Esophagus muscularis mucosa (tissue), 2 donors: ENCODE measurements around the gene PKP2.
"Not testable (repeated sequence)": the region's sequence is repeated elsewhere in the genome, so short reads cannot be mapped to it uniquely, and the experiment has no call there.

Experiments
- EP300 ChIP-seq: sonication (generic); formaldehyde crosslinking; IDR thresholded peaks from one replicate; pipeline ENCODE4 v1.6.1; 2017; ENCODE audit warnings: antibody characterized with exemption
- POLR2A ChIP-seq: fragments of 450-650 bp; IDR thresholded peaks from one replicate; pipeline ENCODE4 v1.6.1; 2017; ENCODE audit warnings: antibody characterized with exemption, moderate library complexity, mild to moderate bottlenecking, low read depth

DNA sequence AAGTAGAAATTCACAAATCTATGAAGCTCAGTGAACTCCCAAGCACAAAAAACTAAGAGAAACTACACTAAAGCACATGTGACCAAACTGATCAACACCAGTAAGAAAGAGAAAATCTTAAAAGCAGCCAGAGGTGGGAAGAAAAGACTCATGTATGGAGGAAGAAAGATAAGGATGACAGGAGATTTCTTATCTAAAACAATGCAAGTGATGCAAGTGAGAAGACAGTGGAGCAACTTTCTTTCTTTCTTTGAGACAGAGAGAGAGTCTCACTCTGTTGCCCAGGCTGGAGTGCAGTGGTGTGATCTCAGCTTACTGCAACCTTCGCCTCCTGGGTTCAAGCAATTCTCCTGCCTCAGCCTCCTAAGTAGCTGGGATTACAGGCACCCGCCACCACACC lies 34.9 kb downstream of the PKP2 start:
- not testable (repeated sequence) for TF ChIP-seq POLR2A, EP300
